Tibial nerve (tissue), 4 donors: ENCODE data around the gene MATK.
"Not testable (repeated sequence)": the region's sequence is repeated elsewhere in the genome, so short reads cannot be mapped to it uniquely, and the experiment has no call there.

ENCODE experiments used
- CTCF ChIP-seq, 5 experiments: fragments of 200-600 bp in 3 of 5; fragments of 450-650 bp in 2 of 5; sonication (generic) in 3 of 5; IDR thresholded peaks; one replicate each; pipeline ENCODE4 v1.5.1; 2016 to 2019; ENCODE audit warnings: antibody characterized with exemption in 5 of 5, mild to moderate bottlenecking in 3 of 5, moderate library complexity in 2 of 5
- EP300 ChIP-seq, 2 donors: sonication (generic); formaldehyde crosslinking; IDR thresholded peaks; one replicate each; pipeline ENCODE4 v1.6.1; 2017; ENCODE audit warnings: antibody characterized with exemption in 2 of 2, mild to moderate bottlenecking in 1 of 2
- POLR2A ChIP-seq, 2 donors: fragments of 450-650 bp; IDR thresholded peaks; one replicate each; pipeline ENCODE4 v1.6.1; 2017; ENCODE audit warnings: antibody characterized with exemption in 2 of 2, mild to moderate bottlenecking in 2 of 2, moderate library complexity in 2 of 2

GRCh38 chr19:3757705-3758104, 28.5 kb downstream of the MATK start:
- TF ChIP-seq CTCF, POLR2A, EP300 (IDR thresholded peaks at IDR 0.05): not testable (repeated sequence)
